Stimulated activated CD4-positive, alpha-beta T cell treated with anti-CD3 and anti-CD28 coated beads, Interleukin-4, amount 100 ng/mL, for 1 hour (primary cell): ENCODE results near the gene SLC35E3.
"Not testable (repeated sequence)": the region's sequence is repeated elsewhere in the genome, so short reads cannot be mapped to it uniquely, and the experiment has no call there.

Experiments
- DNase-seq: peaks from one replicate; pipeline ENCODE4 v3.0.0-alpha.2; 2020

The SLC35E3 gene

GRCh38 chr12:68796399-68796798 is 50.4 kb downstream of the SLC35E3 start:
- DNase-seq, result no peak

- no peak for DNase-seq
Observed at GRCh38 chr12:68798882-68799234, 52.9 kb downstream of the SLC35E3 start.

- no peak for DNase-seq
Observed at GRCh38 chr12:68800294-68800693, 54.3 kb downstream of the SLC35E3 start.

- not testable (repeated sequence) for DNase-seq
Observed at GRCh38 chr12:68801124-68801523, 55.1 kb downstream of the SLC35E3 start.

- DNase-seq, result not testable (repeated sequence)
Observed at GRCh38 chr12:68802372-68802745, 56.4 kb downstream of the SLC35E3 start.

- not testable (repeated sequence) for DNase-seq
Observed at GRCh38 chr12:68802911-68803651, 57.1 kb downstream of the SLC35E3 start.

GRCh38 chr12:68803948-68804656 is 58.1 kb downstream of the SLC35E3 start:
- no peak for DNase-seq

GRCh38 chr12:68804657-68805591 is 58.9 kb downstream of the SLC35E3 start:
- DNase-seq, result no peak

GRCh38 chr12:68805592-68806120 is 59.7 kb downstream of the SLC35E3 start:
- DNase-seq, result no peak

- no peak for DNase-seq
Observed at GRCh38 chr12:68806488-68807237, 60.7 kb downstream of the SLC35E3 start.

GRCh38 chr12:68807274-68807575 is 61.2 kb downstream of the SLC35E3 start:
- DNase-seq, result not testable (repeated sequence)

- peak; percentile 92 for DNase-seq
Observed at GRCh38 chr12:68807576-68808387, 61.8 kb downstream of the SLC35E3 start, which contains the start of gene MDM2. Gene MDM2, plus strand, starts transcription at chr12:68808177. Its CDS starts 301 bp downstream, at chr12:68808478.

GRCh38 chr12:68808388-68809189 is 62.6 kb downstream of the SLC35E3 start:
- DNase-seq, result peak; percentile 51

- DNase-seq, result no peak
Observed at GRCh38 chr12:68809190-68810026, 63.4 kb downstream of the SLC35E3 start.

GRCh38 chr12:68810027-68810389 is 64.0 kb downstream of the SLC35E3 start:
- not testable (repeated sequence) for DNase-seq

- DNase-seq, result not testable (repeated sequence)
Observed at GRCh38 chr12:68811573-68811972, 65.6 kb downstream of the SLC35E3 start.

GRCh38 chr12:68812553-68813241 is 66.7 kb downstream of the SLC35E3 start:
- no peak for DNase-seq

GRCh38 chr12:68813242-68813593 is 67.2 kb downstream of the SLC35E3 start:
- DNase-seq, result no peak
